GM23248 (cell line): ENCODE data around the gene GABRA4. TPM values are rescaled to one million over a fixed set of nuclear protein-coding genes. Genes with fewer than 3 reads are reported as not detected.

Experiments
- DNase-seq: peaks from one replicate; pipeline ENCODE4 v3.0.0-alpha.2; 2015
- H2AFZ ChIP-seq: fragments of 200-600 bp; sonication (generic); 2 replicates; pipeline ENCODE4 v1.6.1; 2016; ENCODE audit warnings: antibody characterized with exemption
- H3F3A ChIP-seq: fragments of 200-600 bp; sonication (generic); 2 replicates; pipeline ENCODE4 v1.6.1; 2016; ENCODE audit warnings: mild to moderate bottlenecking, antibody characterized with exemption, mixed run types; ENCODE audit not compliant: insufficient read depth
- H3K27ac ChIP-seq: fragments of 200-600 bp; sonication (generic); 2 replicates; pipeline ENCODE4 v1.5.1; 2016; ENCODE audit warnings: mild to moderate bottlenecking
- H3K27me3 ChIP-seq: fragments of 200-600 bp; sonication (generic); replicated peaks from 2 replicates; pipeline ENCODE4 v1.6.1; 2016; ENCODE audit warnings: mild to moderate bottlenecking; ENCODE audit not compliant: insufficient read depth
- H3K36me3 ChIP-seq: fragments of 200-600 bp; sonication (generic); 2 replicates; pipeline ENCODE4 v1.6.1; 2016; ENCODE audit warnings: low read depth, mild to moderate bottlenecking
- H3K4me1 ChIP-seq: fragments of 200-600 bp; sonication (generic); 2 replicates; pipeline ENCODE4 v1.6.1; 2016; ENCODE audit warnings: mild to moderate bottlenecking; ENCODE audit not compliant: insufficient read depth
- H3K4me2 ChIP-seq: fragments of 200-600 bp; sonication (generic); one replicate; pipeline ENCODE4 v1.6.1; 2016; ENCODE audit warnings: mild to moderate bottlenecking; ENCODE audit not compliant: unreplicated experiment
- H3K4me3 ChIP-seq: fragments of 200-600 bp; sonication (generic); 2 replicates; pipeline ENCODE4 v1.5.1; 2016; ENCODE audit warnings: mild to moderate bottlenecking
- H3K79me2 ChIP-seq: fragments of 200-600 bp; sonication (generic); 2 replicates; pipeline ENCODE4 v1.6.1; 2016; ENCODE audit warnings: mild to moderate bottlenecking; ENCODE audit not compliant: insufficient read depth
- H3K9ac ChIP-seq: fragments of 200-600 bp; sonication (generic); 2 replicates; pipeline ENCODE4 v1.6.1; 2016; ENCODE audit warnings: mild to moderate bottlenecking
- H3K9me2 ChIP-seq: fragments of 200-600 bp; sonication (generic); 2 replicates; pipeline ENCODE4 v1.6.1; 2016; ENCODE audit warnings: mixed run types, mild to moderate bottlenecking, moderate library complexity; ENCODE audit not compliant: insufficient read depth
- H3K9me3 ChIP-seq: fragments of 200-600 bp; sonication (generic); one replicate; pipeline ENCODE4 v1.6.1; 2017; ENCODE audit warnings: low read depth
- H4K20me1 ChIP-seq: fragments of 200-600 bp; sonication (generic); 2 replicates; pipeline ENCODE4 v1.6.0; 2016; ENCODE audit not compliant: insufficient read depth
- EZH2 ChIP-seq: fragments of 200-600 bp; sonication (generic); IDR thresholded peaks from 2 replicates; pipeline ENCODE4 v1.6.1; 2018; ENCODE audit warnings: antibody characterized with exemption, mild to moderate bottlenecking; ENCODE audit not compliant: insufficient read depth, poor library complexity, severe bottlenecking
- EZH2phosphoT487 ChIP-seq: fragments of 200-600 bp; sonication (generic); IDR thresholded peaks from 2 replicates; pipeline ENCODE4 v1.6.1; 2018; ENCODE audit warnings: antibody characterized with exemption, moderate library complexity, mild to moderate bottlenecking, low read depth; ENCODE audit not compliant: insufficient read depth
- WGBS, 2 experiments: methylation state at CpG; one replicate each; pipeline ENCODE4 v1.1.6; 2015 to 2017; ENCODE audit warnings: low lambda C conversion rate in 2 of 2, low coverage in 1 of 2; ENCODE audit errors: missing lambda C conversion rate in 2 of 2; 5-methylcytosine and 5-hydroxymethylcytosine counted together
- in situ Hi-C: fragments of 300-500 bp; cut with MboI; formaldehyde crosslinking; loops from 2 replicates; pipeline ENCODE4 v1.15.0; 2020
- polyA plus RNA-seq: library from polyadenylated mRNA; unstranded; fragments of >200 nt; fragmentation: Nextera tagmentation; extraction: Ambion mirVana; gene quantifications from 2 replicates; pipeline ENCODE4 v1.2.1, GENCODE V29; 2016
- total RNA-seq: library from RNA; depleted of rRNA; stranded (reverse); fragments of >200 nt; shearing (Covaris generic); gene quantifications from 2 replicates; pipeline ENCODE4 v1.2.3, GENCODE V29; 2014

Gene GABRA4
- total and polyA plus RNA-seq, 2 experiments from 2014 or later, result not detected

DNA sequence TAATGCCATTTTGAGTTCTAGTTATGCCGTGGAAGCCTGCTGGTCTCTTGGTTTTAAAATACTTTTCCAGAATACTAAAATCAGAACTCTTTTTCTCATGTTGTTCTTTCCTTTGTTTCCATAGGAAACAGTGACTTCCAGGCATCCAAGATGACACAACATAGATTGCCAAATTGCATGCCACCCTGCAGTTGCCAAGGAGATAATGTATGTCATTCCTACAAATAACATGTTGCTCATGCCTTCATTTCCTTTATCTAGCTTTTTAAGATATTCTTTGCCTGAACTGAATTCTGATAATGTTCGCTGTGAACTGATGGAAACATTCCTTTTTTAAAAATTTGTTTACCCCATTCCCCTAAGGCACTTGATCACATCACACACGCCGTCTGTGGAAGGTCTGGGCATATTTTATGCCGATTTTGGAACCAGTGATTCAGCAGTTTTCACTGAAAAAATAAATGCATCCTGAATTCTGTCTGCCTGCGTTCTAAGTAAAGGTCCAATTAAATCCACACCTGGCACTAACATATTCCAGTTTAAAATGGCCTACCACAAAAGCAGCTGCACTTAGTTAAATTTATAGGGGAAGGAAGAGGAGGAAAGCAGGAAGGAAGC lies 46.4 kb downstream of the GABRA4 start:
- TF ChIP-seq EZH2phosphoT487, result no peak
- TF ChIP-seq EZH2, result no peak
- H3K9ac ChIP-seq, result no peak overlapping the region
- no peaks in the 10 kb centered on the region for H3F3A ChIP-seq
- no peaks in the 10 kb centered on the region for H3K9me2 ChIP-seq
- DNase-seq, result peak; percentile 26
- WGBS, 2 experiments, result 6 to 7% methylated on average over 6 of the region's 6 CpGs
- H3K36me3 ChIP-seq, result no peaks in the 10 kb centered on the region
- H3K27ac ChIP-seq, result no peak overlapping the region
- H3K4me1 ChIP-seq, result no peaks in the 10 kb centered on the region
- H2AFZ ChIP-seq, result no peak overlapping the region
- in situ Hi-C loops, result no loop called here
- no peaks in the 10 kb centered on the region for H4K20me1 ChIP-seq
- no peaks in the 10 kb centered on the region for H3K27me3 ChIP-seq
- H3K79me2 ChIP-seq, result no peaks in the 10 kb centered on the region
- no peak overlapping the region for H3K4me3 ChIP-seq
- no peak overlapping the region for H3K4me2 ChIP-seq
- H3K9me3 ChIP-seq, result no peaks in the 10 kb centered on the region

DNA sequence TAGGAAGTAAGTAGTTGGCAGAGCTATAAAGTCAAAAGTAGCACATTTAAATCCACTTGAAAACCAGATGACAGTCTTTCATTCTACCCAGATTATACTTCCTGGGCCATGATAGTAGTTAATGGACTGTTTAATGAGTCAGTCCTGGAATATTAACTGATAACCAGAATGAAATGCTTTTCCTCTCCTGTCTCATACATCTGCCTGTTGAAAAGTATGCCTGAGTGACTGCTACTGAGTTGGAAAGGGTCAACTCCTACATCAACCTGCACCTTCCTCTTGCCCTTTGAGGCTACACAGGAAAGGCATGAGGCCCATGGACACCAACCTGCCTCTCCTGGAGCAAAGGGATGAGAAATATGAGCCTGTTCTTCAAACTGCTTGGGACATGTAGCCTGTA lies 48.3 kb downstream of the GABRA4 start:
- Histone ChIP-seq H3K27ac (no peak overlapping the region), H3K79me2 (no peaks in the 10 kb centered on the region), H3K4me3 (no peak overlapping the region), H3K36me3 (no peaks in the 10 kb centered on the region), H3F3A (no peaks in the 10 kb centered on the region), H3K27me3 (no peaks in the 10 kb centered on the region), H3K4me2 (no peak overlapping the region), H2AFZ (no peak overlapping the region), H3K4me1 (no peaks in the 10 kb centered on the region), H3K9ac (no peak overlapping the region), H3K9me3 (no peaks in the 10 kb centered on the region), H4K20me1 (no peaks in the 10 kb centered on the region), H3K9me2 (no peaks in the 10 kb centered on the region)
- in situ Hi-C loops, result no loop called here
- TF ChIP-seq EZH2 (no peak), EZH2phosphoT487 (no peak)
- DNase-seq, result no peak

DNA sequence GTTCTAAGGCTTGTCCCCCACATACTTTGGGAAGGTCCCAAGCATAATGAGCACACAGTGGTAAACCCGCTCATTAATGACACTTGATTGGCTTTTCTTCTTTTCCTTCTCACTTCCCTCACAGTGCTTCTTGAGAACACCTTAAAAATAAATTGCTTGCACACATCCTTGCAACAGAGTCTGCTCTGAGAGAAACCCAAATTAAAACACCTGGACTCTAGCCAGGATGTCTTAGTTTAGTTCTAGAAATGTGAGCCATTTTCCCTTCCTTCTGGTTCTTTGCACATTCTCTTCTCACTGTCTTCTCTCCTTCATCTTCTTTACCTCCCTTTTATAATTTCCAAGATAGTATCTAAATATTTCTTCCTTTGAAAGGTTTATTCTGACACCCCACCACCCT lies 49.0 kb downstream of the GABRA4 start:
- Histone ChIP-seq H3F3A (no peaks in the 10 kb centered on the region), H3K9ac (no peak overlapping the region), H3K27ac (no peak overlapping the region), H3K4me2 (no peak overlapping the region), H4K20me1 (no peaks in the 10 kb centered on the region), H3K36me3 (no peaks in the 10 kb centered on the region), H3K4me3 (no peak overlapping the region), H3K9me2 (no peaks in the 10 kb centered on the region), H3K9me3 (no peaks in the 10 kb centered on the region), H3K4me1 (no peaks in the 10 kb centered on the region), H3K79me2 (no peaks in the 10 kb centered on the region), H2AFZ (no peak overlapping the region), H3K27me3 (no peaks in the 10 kb centered on the region)
- TF ChIP-seq EZH2 (no peak), EZH2phosphoT487 (no peak)
- in situ Hi-C loops, result no loop called here
- DNase-seq, result no peak
- 32 to 47% methylated on average over 1 of the region's 1 CpG for WGBS, 2 experiments

GRCh38 chr4:46937493-46937892 lies 55.9 kb downstream of the GABRA4 start:
- no peak overlapping the region for H3K4me3 ChIP-seq
- 10 to 19% methylated on average over 1 of the region's 1 CpG for WGBS, 2 experiments
- H3F3A ChIP-seq, result no peaks in the 10 kb centered on the region
- in situ Hi-C loops, result no loop called here
- H3K27ac ChIP-seq, result no peak overlapping the region
- no peaks in the 10 kb centered on the region for H3K36me3 ChIP-seq
- no peaks in the 10 kb centered on the region for H3K27me3 ChIP-seq
- no peaks in the 10 kb centered on the region for H3K4me1 ChIP-seq
- H3K4me2 ChIP-seq, result no peak overlapping the region
- no peaks in the 10 kb centered on the region for H3K79me2 ChIP-seq
- H2AFZ ChIP-seq, result no peak overlapping the region
- peak; percentile 2 for DNase-seq
- H3K9ac ChIP-seq, result no peak overlapping the region
- H4K20me1 ChIP-seq, result no peaks in the 10 kb centered on the region
- no peak for TF ChIP-seq EZH2
- no peak for TF ChIP-seq EZH2phosphoT487
- H3K9me2 ChIP-seq, result no peaks in the 10 kb centered on the region
- no peaks in the 10 kb centered on the region for H3K9me3 ChIP-seq

DNA sequence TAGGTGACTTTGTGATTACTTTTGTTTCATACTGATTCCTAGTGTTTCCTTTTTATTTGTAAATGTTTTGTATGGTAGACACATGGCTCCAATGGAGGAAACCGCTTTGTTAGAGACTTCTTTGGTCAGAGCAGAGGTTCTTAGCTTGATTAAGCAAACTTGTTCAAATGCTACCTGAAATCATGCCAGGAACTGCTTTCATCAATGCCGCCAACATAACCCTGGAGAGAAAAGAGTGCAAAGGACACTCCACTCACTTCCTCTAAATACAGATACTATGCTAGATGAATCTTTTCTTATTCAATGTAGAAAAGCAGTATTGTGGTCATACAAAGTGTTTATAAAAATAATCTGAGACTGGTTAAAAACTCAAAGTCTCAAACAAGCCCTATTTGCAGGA lies 58.7 kb downstream of the GABRA4 start:
- H2AFZ ChIP-seq, result no peak overlapping the region
- WGBS, 2 experiments, result 14 to 25% methylated on average over 2 of the region's 2 CpGs
- in situ Hi-C loops, result no loop called here

More for the DNA sequence above, 58.7 kb downstream of the GABRA4 start:
- no peaks in the 10 kb centered on the region for H3K4me1 ChIP-seq
- no peaks in the 10 kb centered on the region for H3K27me3 ChIP-seq
- H3K9me2 ChIP-seq, result no peaks in the 10 kb centered on the region
- no peak for DNase-seq
- H4K20me1 ChIP-seq, result no peaks in the 10 kb centered on the region
- no peaks in the 10 kb centered on the region for H3K9me3 ChIP-seq
- no peaks in the 10 kb centered on the region for H3K36me3 ChIP-seq
- H3K79me2 ChIP-seq, result no peaks in the 10 kb centered on the region
- H3K9ac ChIP-seq, result no peak overlapping the region
- no peak overlapping the region for H3K4me2 ChIP-seq
- H3K4me3 ChIP-seq, result no peak overlapping the region
- TF ChIP-seq EZH2, result no peak
- TF ChIP-seq EZH2phosphoT487, result no peak
- H3F3A ChIP-seq, result no peaks in the 10 kb centered on the region
- no peak overlapping the region for H3K27ac ChIP-seq
